ENCODE data around the gene POU6F2. TPM values are rescaled to one million over a fixed set of nuclear protein-coding genes. Genes with fewer than 3 reads are reported as not detected.

Gene POU6F2
- total RNA-seq, 4 donors from 2014 or later: 0.48 to 0.82 TPM; not detected in 2

DNA sequence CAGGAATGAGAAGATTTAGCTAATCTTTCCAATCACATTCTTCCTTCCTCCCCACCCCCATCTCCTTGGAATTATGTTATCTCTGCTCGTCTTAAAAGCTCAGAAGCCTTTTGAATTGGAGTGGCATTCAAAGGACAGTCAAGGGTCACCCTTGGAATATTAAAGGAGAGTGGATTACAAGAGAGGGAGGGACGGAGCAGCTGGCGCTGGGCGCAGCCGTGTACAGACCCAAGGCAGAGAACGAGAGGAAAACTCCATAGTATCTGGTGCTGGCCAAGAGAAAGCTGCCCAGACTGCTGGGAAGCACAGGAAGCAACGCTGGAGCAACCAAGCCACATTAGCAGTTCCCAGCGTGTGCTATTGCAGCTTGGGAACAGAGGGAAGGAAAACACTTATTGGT, 95.7 kb downstream of the POU6F2 start:
- WGBS, 2 donors (ENCODE audit: low coverage in 1 of 2): 48 to 69% methylated on average over 7 to 8 of the region's 8 CpGs

DNA sequence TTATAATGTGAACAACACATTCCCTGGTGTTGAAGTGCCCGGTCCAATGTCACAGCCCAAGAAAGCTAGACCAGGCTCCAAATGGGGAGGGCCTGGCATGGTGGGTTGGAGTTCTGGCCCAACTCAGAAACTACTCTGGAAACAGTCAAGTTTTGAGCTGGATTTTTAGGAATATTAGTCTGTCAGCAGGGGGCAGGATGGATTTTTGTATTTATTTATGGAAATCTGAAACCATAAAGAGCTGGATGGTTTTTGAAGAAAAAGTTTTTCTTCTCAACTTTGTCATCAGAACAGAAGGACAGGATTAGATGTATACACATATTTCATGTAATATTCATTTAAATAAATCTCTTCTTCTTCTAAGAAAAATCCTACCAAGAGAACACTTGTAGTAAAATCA, 97.5 kb downstream of the POU6F2 start:
- no peak overlapping the region for H3K4me3 ChIP-seq
- WGBS, 2 donors (ENCODE audit: low coverage in 1 of 2): 79% methylated on average over 1 of the region's 1 CpG; no CpG with 5 or more reads in 1 of the 2 donors
- no peaks in the 10 kb centered on the region for H3K4me1 ChIP-seq
- in situ Hi-C loops (cut with MboI; ENCODE audit: low pct_ligation_motif_present in 1 of 4, low pct_unique_long_range_greater_than_20kb in 1 of 4, low sequenced_read_pairs in 3 of 4) (no loop called here), intact Hi-C loops (cut with DNase I; ENCODE audit: low total_unique reads) (no loop called here)
- TF ChIP-seq POLR2A (IDR thresholded peaks at IDR 0.05): no peak
- no peak for TF ChIP-seq POLR2AphosphoS5 (IDR thresholded peaks at IDR 0.05)
- TF ChIP-seq, protein P1, sequence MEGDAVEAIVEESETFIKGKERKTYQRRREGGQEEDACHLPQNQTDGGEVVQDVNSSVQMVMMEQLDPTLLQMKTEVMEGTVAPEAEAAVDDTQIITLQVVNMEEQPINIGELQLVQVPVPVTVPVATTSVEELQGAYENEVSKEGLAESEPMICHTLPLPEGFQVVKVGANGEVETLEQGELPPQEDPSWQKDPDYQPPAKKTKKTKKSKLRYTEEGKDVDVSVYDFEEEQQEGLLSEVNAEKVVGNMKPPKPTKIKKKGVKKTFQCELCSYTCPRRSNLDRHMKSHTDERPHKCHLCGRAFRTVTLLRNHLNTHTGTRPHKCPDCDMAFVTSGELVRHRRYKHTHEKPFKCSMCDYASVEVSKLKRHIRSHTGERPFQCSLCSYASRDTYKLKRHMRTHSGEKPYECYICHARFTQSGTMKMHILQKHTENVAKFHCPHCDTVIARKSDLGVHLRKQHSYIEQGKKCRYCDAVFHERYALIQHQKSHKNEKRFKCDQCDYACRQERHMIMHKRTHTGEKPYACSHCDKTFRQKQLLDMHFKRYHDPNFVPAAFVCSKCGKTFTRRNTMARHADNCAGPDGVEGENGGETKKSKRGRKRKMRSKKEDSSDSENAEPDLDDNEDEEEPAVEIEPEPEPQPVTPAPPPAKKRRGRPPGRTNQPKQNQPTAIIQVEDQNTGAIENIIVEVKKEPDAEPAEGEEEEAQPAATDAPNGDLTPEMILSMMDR (IDR thresholded peaks at IDR 0.05): no peak
- no peak for TF ChIP-seq EP300 (IDR thresholded peaks at IDR 0.05; ENCODE audit: low read depth)
- no peaks in the 10 kb centered on the region for H3K27me3 ChIP-seq
- no peak overlapping the region for H3K27ac ChIP-seq
- DNase-seq: no peak
- H3K9me3 ChIP-seq: no peaks in the 10 kb centered on the region
- H3K36me3 ChIP-seq: no peaks in the 10 kb centered on the region

More for the DNA sequence above, 95.7 kb downstream of the POU6F2 start:
- no peak overlapping the region for H3K27ac ChIP-seq
- in situ Hi-C loops (cut with MboI; ENCODE audit: low pct_ligation_motif_present in 1 of 4, low pct_unique_long_range_greater_than_20kb in 1 of 4, low sequenced_read_pairs in 3 of 4) (no loop called here), intact Hi-C loops (cut with DNase I; ENCODE audit: low total_unique reads) (no loop called here)
- TF ChIP-seq, protein P1 (IDR thresholded peaks at IDR 0.05): no peak
- TF ChIP-seq EP300 (IDR thresholded peaks at IDR 0.05; ENCODE audit: low read depth): no peak
- no peaks in the 10 kb centered on the region for H3K4me1 ChIP-seq
- DNase-seq: no peak
- H3K27me3 ChIP-seq: no peaks in the 10 kb centered on the region
- no peak overlapping the region for H3K4me3 ChIP-seq
- H3K36me3 ChIP-seq: no peaks in the 10 kb centered on the region
- H3K9me3 ChIP-seq: no peaks in the 10 kb centered on the region

DNA sequence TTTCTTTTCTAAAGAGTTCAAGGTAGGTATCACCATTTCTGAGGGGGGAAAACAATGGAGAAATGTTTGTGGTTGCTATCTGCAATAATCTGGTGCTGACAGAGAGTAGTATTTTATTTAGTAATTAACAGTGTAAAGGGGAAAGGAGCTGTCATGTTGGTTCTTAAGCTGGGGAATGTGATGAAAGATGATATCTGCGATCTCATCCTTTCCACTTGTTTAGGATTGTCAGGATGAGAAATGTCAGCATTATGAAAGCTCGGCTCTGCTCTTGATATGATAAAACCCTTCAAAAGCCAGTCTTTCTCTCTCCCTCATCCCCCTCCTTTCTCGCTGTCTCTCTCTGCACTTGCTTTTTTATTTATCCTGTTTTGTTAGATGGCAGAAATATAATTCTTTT, 106.1 kb downstream of the POU6F2 start:
- H3K4me3 ChIP-seq: no peak overlapping the region
- in situ Hi-C loops (cut with MboI; ENCODE audit: low pct_ligation_motif_present in 1 of 4, low pct_unique_long_range_greater_than_20kb in 1 of 4, low sequenced_read_pairs in 3 of 4) (no loop called here), intact Hi-C loops (cut with DNase I; ENCODE audit: low total_unique reads) (no loop called here)
- no peak for DNase-seq
- 82 to 85% methylated on average over 3 of the region's 3 CpGs for WGBS, 2 donors (ENCODE audit: low coverage in 1 of 2)
- no peaks in the 10 kb centered on the region for H3K36me3 ChIP-seq
- H3K27me3 ChIP-seq: peaks cover 6% of the 10 kb centered on the region
- no peaks in the 10 kb centered on the region for H3K4me1 ChIP-seq
- no peak for TF ChIP-seq POLR2AphosphoS5 (IDR thresholded peaks at IDR 0.05)
- TF ChIP-seq EP300 (IDR thresholded peaks at IDR 0.05; ENCODE audit: low read depth): no peak
- TF ChIP-seq POLR2A (IDR thresholded peaks at IDR 0.05): no peak
- TF ChIP-seq, protein P1 (IDR thresholded peaks at IDR 0.05): no peak
- H3K27ac ChIP-seq: no peak overlapping the region
- H3K9me3 ChIP-seq: no peaks in the 10 kb centered on the region

DNA sequence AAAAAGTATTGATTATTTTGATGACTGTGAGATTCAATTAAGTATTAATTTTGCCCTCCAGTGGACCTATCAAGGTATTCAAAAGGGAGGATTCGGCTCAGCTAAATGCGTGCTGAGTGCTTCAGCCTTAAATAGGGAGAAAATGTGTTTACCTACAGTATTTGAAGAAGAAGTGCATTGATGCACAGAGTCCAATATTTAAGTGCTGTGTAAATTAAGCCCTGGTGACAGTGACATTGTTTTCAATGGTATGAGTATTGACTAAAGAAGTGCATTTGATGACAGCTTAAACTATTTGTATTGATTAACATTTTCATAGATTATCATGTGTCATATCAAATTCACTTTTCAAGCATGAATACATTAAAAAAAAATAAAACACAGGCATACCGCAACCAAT, 106.6 kb downstream of the POU6F2 start:
- TF ChIP-seq, protein P1 (IDR thresholded peaks at IDR 0.05): no peak
- no peak for TF ChIP-seq POLR2A (IDR thresholded peaks at IDR 0.05)
- intact Hi-C loops (cut with DNase I; ENCODE audit: low total_unique reads): no loop called here
- Histone ChIP-seq H3K4me1 (no peaks in the 10 kb centered on the region), H3K4me3 (no peak overlapping the region), H3K36me3 (no peaks in the 10 kb centered on the region), H3K27ac (no peak overlapping the region), H3K27me3 (peaks cover 6% of the 10 kb centered on the region), H3K9me3 (no peaks in the 10 kb centered on the region)
- DNase-seq: no peak
- WGBS, 2 donors (ENCODE audit: low coverage in 1 of 2): 84 to 85% methylated on average over 3 of the region's 3 CpGs
- in situ Hi-C loops (cut with MboI; ENCODE audit: low pct_ligation_motif_present in 1 of 4, low pct_unique_long_range_greater_than_20kb in 1 of 4, low sequenced_read_pairs in 3 of 4): no loop called here

Measured in transverse colon (tissue), 4 donors.